Umbilical cord (tissue), 2 donors: ENCODE results near the gene LCOR. TPM values are rescaled to one million over a fixed set of nuclear protein-coding genes. Genes with fewer than 3 reads are reported as not detected.
"Not testable (repeated sequence)": the region's sequence is repeated elsewhere in the genome, so short reads cannot be mapped to it uniquely, and the experiment has no call there.

Source experiments
- DNase-seq: peaks from one replicate; pipeline ENCODE4 v3.0.0-alpha.2; 2015; ENCODE audit warnings: low spot score
- total RNA-seq: library from RNA; depleted of rRNA; stranded (reverse); fragments of >200 nt; gene quantifications from one replicate; pipeline ENCODE4 v1.2.3, GENCODE V29; 2014; ENCODE audit warnings: low replicate concordance; ENCODE audit not compliant: insufficient read depth

Gene LCOR
- total RNA-seq, 1 donor from 2014 or later = 124 TPM

DNA sequence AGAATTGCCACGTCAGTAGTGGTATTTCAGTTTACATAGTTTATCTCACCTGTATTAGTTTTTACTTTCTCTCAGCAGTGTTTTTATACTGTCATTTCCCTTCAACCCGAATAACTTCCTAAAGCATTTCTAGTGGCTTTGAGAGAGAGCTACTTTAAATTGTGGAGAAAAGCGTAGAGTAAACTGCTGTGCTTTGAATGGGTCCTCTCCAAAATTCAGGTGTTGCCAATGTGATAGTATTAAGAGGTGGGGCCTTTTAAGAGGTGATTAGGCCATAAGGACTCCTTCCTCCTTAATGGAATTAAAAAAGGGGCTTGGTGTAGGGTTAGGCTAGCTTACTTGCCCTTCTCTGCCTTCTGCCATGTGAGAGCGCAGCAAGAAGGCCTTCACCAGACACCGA, 98.4 kb downstream of the LCOR start:
- DNase-seq = no peak

DNA sequence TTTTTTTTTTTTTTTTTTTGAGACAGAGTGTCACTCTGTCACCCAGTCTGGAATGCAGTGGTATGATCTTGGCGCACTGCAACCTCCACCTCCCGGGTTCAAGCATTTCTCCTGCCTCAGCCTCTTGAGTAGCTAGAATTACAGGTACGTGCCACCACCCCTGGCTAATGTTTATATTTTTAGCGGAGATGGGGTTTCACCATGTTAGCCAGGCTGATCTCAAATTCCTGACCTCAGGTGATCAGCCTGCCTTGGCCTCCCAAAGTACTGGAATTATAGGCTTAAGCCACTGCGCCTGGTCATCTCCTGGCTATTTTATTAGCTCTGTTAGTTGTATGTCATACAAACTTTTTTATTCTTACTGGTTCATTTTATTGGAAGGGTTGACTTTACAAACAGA, 103.0 kb downstream of the LCOR start:
- DNase-seq = no peak

DNA sequence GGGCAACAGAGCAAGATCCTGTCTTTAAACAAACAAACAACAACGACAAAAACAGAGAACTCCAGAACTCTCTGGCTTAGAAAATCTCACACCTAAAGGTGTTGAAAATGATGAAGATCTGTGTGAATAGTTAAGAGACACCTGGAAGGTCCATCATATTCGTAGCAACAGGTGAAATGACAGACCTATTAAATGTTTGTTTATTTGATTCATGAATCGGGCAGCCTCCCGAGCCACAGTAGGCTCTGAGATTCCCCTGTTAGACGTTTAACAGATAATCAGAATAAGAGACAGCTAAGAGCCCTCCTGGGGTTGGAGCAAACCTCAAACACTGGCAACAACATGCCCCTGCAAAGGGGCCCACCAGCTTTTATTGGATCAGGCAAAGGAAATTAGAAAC, 103.7 kb downstream of the LCOR start:
- no peak for DNase-seq

DNA sequence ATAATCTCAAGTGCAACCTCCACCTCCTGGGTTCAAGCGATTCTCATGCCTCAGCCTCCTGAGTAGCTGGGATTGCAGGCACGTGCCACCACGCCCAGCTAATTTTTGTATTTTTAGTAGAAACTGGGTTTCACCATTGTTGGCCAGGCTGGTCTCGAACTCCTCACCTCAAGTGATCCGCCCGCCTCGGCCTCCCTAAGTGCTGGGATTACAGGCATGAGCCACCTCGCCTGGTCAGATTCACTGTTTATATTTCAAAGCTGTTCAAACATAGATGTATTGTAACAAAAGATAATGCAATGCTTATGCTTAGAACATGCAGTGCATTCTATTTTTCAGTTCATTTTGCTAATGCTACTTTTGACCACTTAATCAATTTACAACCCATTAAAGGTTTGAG, 111.1 kb downstream of the LCOR start:
- not testable (repeated sequence) for DNase-seq

DNA sequence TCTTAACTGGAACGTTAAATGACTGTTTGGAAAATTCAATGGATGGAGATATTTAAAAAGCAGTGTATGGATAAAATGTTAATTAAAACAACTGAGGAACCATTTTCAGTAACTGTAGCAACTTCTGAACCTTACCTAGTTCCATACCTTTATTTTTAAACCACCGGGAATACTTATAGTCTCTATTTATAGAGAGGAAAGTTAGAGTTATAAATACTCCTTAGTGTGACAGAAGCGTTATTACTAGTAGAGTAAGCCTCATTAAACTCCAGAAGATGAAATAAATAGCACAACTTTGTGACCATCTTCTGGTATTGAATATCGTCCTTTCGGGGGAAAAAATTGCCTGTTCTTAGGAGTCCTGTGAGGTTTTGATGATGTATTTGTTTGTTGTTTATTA, 114.9 kb downstream of the LCOR start:
- no peak for DNase-seq

DNA sequence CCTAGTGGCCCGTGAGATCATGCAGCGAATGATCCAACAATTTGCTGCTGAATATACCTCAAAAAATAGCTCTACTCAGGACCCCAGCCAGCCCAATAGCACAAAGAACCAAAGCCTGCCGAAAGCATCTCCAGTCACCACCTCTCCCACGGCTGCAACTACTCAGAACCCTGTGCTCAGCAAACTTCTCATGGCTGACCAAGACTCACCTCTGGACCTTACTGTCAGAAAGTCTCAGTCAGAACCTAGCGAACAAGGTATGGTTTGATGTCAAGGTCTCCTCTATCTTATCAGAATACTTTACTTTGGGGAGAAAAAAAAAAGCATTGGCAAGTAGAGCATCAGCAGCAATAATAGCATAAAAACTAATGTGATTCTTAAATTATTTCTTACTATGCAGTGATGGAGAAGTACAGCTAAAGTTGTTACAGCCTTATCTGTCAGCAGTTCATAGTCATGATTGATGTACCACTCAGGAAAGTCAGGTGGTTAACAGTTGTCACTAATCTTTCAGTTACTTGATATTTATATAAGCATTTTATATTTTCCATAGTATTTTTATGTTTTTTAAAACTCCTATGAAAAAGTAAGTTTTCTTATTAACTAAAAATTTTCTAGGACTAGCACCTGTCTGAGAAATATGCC, 117.1 kb downstream of the LCOR start:
- no peak for DNase-seq

DNA sequence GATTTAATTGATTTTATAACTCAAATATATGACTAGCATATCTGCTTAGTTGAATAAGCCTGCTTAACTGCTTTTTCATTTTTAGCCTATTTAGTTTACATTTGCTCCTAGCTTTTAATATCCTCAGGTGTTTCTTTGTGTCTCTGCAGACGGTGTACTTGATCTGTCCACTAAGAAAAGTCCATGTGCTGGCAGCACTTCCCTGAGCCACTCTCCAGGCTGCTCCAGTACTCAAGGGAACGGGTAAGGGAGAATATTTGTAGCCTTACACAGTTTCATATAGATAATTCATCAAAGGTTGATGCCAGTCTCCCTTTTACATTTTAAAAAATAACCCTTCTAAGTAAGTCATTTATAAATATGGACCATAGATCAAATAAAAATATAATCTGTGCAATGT, 119.9 kb downstream of the LCOR start:
- DNase-seq = no peak

DNA sequence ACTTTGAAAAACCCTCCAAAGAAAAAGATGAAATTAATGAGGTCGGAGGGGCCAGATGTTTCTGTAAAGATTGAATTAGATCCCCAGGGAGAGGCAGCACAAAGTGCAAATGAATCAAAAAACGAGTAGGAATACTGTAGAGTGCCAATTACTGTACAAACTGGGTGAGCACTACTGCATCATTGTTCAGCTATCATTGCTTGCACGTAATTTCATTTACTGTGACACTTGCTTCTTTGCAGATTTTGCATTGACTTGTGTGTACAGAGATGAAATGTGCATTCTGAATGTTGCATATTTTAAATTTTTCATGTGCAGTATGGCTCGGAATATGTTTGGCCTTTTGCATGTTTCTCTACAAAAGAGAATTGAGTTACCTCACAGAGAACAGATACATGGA, 123.7 kb downstream of the LCOR start:
- no peak for DNase-seq

DNA sequence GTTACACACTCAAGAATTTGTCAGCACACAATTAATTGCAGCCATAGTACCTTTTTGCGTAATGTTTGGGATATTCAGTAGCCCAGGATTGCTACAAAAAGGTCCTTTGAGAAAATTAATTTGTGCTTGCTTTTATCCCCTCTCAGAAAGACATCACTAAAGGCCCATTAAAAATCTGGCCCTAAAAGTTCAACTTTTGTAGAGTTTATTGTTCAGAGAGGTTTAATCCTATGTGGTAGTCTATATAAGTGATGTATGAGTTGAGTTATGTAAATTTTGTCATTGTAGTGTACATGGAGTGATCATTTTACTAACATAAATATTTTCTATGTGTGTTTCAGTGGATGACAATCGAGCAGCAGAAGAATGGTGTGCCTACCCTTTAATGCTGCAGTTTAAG, 126.0 kb downstream of the LCOR start:
- no peak for DNase-seq

DNA sequence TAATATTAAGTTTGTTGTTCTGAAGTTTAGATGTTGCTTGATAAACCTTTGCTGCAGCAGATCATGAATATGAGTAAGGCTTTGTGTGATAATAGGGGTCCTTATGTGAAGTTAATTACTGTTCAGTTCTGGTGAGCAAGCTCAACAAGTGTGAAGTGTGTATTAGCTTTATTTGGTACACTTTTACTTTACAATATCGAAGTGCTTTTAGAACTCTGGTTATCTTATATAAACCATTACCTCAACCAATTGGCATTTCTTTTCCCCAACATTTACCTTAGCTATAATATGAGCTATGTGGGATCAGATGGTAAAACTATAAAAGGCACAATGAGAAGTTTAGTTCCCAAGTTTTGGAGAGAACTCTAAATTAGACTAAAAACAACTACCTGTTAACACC, 127.6 kb downstream of the LCOR start:
- no peak for DNase-seq

DNA sequence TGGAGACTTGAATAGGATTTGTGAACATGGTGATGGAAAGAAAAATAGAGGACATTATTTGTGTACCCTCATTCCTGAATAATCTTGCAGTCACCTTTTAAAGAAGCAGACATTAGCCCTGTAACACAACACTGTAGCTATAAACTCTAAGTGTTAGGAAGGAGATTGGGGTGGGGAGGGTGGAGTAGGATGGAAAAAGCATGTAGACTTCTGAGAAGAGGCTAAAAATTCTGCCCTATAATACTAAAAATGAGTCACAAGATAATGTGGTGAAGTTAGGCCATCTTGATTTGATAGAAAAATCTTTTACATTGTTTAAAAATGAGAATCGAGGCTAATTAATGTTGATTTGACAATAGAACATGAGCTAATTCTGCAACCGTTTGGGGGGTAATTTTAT, 128.8 kb downstream of the LCOR start:
- no peak for DNase-seq

DNA sequence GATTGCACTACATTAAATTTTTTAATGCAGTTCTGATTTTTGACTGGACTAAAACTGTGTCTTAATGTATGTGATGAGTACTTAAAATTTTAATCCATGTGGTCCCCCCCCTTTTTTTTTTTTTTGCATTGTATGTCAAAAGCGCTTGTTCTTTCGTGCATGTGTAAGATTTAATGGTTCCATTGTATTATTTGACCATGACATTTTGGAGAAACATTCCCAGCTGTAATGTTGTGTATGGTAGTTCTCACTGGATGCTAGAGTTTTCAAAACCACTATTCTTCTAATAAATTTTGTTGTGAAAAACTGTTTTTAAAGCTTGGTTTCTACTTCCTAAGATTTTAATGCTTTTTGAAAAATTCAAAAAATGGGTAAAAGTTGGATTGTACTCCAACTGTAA, 132.0 kb downstream of the LCOR start:
- DNase-seq = no peak

DNA sequence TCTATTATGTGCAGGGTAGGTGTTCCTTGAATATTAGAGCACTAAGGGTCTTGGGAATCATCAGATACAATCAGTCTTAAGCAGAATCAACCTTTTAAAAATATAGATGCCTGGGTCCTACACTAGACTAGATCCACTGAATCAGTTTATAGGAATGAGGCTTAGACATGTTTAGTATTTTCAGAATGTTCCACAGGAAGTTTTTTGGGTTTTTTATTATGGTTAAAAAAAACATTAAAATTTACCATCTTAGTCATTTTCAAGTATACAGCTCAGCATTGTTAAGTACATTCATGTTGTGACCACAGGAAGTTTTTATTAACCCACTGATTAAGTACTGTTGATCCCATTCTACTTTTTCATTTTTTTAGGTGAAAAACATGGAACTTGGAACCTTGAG, 135.7 kb downstream of the LCOR start:
- no peak for DNase-seq

DNA sequence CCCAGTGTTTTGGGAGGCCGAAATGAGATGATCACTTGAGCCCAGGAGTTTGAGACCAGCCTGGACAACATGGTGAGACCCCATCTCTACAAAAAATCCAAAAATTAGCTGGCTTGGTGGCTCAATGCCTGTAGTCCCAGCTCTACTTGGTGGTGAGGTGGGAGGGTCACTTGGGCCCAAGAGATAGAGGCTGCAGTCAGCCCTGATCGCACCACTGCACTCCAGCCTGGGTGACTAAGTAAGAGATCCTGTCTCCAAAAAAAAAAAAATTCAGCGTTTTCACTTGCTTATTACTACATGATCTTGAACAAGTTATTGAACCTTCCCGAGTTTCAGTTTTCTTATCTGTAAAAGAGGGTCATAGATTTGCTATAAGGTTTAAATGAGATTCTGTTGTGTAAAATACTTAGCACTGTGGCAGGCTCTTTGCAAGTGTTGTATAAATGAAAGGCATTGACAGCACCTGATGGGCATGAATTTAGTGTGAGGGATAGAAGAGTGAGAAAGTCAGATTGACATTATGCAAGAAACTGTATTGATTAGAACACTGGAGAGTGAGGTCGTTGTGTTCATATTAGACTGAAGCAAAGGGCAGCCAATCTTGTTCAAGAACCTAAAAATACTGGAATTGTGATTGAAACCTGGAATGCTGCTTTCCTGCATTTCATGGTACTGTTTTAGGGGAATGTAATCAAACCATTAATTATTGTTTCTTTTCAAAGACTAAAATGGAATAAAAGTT, 136.8 kb downstream of the LCOR start:
- no peak for DNase-seq

DNA sequence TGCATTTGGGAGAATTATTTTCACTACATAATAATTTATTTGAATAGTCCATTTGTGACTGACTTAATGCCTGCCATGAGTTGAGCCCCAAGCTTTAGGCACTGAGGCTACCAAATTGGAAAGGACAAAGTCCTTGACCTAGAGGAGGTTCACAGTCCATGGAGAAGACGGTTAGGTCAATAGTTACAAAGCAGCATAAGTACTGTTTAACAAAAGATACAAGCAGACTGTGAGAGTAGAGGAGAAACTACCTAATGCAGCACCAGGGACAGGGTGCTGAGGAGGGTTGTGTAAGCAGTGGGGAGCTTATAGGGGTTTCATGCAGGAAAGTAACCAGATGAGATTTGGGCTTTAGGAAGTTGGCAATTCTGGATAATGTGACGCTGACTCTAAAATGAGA, 139.2 kb downstream of the LCOR start:
- no peak for DNase-seq

DNA sequence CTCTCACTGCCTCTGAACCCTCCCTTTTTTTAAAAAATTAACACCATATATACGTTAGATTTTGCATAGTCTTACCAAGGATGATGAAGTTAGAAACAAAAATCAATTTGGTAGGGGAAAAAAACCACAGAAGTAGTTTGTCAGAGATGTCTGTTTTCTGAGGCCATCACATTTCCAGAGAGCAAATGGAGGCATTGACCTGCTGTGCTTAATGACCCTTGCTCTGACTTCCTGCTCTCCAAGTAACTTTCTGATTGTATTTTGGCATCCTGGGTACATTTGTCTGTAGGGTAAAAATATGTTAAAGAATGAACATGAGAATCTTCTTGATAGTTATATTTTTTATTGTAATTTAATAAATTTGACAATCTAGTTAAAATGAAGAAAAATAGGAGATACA, 140.2 kb downstream of the LCOR start:
- DNase-seq = no peak

DNA sequence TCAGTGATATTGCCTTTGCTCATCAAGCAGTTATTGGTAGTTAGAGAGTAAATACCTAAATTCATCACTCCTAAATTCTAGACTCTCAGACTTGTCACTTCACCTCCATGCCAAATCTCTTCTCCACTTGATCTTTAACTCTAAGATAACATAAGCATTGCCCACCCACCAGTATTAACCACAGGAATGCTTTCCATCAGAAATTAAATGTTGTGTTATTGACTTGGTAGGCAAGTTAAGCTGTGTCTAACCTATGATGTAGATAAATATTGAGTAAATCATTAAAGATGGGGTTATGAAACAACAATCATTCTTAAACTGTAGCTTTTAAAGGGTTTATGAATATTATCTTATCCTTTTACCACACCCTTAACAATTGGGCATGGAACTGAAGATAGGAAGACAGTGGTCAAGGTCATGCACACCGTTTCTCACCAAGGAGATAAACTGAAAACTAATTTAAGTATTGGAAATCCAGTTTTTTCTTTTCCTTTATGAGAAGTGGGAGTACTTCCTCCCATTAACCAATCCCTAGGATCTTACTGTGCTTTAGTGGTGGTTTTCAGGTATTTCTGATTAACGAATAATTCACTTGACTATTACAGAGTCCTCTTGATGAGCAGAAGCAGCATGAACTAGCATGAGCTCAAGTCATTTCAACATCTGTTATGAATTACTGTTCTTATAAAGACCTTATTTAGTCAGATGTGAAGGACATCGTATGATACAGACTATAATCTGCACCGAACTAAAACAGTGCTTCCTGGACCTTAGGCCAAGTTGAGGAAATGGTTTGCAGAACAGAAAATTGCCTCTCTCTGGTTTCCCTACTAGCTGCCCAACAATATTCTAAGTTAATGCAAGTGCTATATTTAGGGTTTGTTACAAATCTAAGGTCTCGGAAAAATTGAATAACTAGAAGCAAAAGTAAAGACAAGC, 142.0 kb downstream of the LCOR start:
- peak; percentile 9 for DNase-seq

DNA sequence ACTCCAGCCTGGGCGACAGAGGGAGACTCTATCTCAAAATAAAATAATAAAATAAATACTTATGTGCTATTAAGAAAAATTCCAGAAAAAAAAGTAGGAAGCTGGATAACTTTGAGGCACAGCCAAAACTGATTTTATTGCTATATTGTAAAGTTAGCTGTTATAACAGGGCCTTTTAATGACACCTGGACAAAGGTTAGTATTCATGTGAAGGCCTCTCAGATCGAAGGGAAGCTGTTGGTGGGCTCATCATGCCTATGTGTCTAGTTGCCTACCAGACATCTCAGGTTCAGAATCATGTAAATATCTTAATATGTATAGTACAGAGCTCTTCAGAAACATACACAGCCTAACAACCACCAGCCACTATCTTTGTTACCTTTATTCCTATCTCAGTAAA, 143.0 kb downstream of the LCOR start:
- no peak for DNase-seq

DNA sequence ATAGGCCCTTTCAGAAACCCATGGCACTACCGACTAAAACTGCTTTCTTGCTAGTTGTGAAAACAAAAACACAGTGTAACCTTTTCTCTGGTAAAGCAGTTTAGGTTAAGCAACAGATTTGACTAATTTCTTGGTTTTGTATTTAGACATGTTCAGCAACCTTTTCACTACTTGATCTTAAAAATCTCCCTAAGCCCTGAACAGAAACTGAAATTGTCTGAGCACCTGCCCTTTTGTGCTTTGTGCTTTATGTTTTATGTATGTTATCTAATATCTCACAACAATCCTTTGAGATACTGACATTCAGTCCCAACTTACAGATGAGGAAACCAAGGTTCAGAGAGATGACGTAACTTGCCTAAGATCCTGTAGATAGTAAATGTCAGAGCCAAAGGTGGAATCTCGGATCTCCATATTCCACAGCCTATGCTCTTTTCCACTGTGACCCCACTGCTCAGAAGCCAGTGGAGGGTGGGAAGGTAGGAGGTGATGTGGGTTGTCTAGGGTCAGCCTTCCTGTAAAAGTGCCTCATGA, 146.6 kb downstream of the LCOR start:
- DNase-seq = no peak

DNA sequence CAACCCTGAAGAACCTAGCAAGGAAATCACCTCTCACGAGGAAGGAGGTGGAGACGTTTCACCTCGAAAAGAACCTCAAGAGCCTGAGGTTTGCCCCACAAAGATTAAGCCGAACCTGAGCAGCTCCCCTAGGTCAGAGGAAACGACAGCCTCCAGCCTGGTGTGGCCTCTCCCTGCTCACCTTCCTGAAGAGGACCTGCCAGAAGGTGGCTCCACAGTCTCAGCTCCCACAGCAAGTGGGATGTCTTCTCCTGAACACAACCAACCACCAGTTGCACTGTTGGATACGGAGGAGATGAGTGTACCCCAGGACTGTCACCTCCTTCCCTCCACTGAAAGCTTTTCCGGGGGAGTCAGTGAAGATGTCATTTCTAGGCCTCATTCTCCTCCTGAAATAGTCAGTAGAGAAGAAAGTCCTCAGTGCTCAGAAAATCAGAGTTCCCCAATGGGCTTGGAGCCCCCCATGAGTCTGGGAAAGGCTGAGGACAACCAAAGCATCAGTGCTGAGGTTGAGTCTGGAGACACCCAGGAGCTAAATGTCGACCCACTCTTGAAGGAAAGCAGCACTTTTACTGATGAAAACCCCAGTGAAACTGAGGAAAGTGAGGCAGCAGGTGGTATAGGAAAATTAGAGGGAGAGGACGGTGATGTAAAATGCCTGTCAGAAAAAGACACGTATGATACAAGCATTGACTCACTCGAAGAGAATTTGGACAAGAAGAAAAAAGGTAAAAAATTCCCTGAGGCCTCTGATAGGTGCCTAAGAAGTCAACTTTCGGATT, 150.2 kb downstream of the LCOR start:
- no peak for DNase-seq

DNA sequence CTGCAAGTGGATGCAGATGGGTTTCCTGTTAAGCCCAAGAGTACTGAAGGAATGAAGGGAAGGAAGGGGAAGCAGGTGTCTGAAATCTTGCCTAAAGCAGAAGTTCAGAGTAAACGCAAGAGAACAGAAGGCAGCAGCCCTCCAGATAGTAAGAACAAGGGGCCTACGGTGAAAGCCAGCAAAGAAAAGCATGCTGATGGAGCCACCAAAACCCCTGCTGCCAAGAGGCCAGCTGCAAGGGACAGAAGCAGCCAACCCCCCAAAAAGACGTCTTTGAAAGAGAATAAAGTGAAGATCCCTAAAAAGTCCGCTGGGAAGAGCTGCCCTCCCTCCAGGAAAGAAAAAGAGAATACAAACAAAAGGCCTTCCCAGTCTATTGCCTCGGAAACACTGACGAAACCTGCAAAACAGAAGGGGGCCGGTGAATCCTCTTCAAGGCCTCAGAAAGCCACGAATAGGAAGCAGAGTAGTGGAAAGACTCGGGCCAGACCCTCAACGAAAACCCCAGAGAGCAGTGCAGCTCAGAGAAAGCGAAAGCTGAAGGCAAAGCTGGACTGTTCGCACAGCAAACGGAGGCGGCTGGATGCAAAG, 152.5 kb downstream of the LCOR start:
- DNase-seq = no peak
